HUES6 (cell line): ENCODE data around the gene FGGY.
A peak's percentile ranks its signal among the peaks of the same experiment; 100 is the strongest.
"Not testable (repeated sequence)": the region's sequence is repeated elsewhere in the genome, so short reads cannot be mapped to it uniquely, and the experiment has no call there.

Experiments
- H3K27ac ChIP-seq: 2 replicates; pipeline ENCODE4 v1.7.0; 2013; ENCODE audit warnings: low read depth, mild to moderate bottlenecking, low read length, inconsistent platforms
- H3K27me3 ChIP-seq: 2 replicates; pipeline ENCODE4 v1.6.1; 2013; ENCODE audit warnings: low read length; ENCODE audit not compliant: control insufficient read depth, insufficient read depth
- H3K36me3 ChIP-seq: 2 replicates; pipeline ENCODE4 v1.6.1; 2013; ENCODE audit warnings: low read length; ENCODE audit not compliant: control insufficient read depth, insufficient read depth
- H3K4me1 ChIP-seq: 2 replicates; pipeline ENCODE4 v1.6.1; 2013; ENCODE audit warnings: low read length; ENCODE audit not compliant: control insufficient read depth, insufficient read depth
- H3K4me3 ChIP-seq: 2 replicates; pipeline ENCODE4 v1.5.1; 2013; ENCODE audit warnings: low read depth, low read length
- H3K9ac ChIP-seq: one replicate; pipeline ENCODE4 v1.6.1; 2013; ENCODE audit warnings: mild to moderate bottlenecking, low read length
- H3K9me3 ChIP-seq: 2 replicates; pipeline ENCODE4 v1.6.1; 2013; ENCODE audit warnings: low read depth, low read length; ENCODE audit not compliant: control insufficient read depth, insufficient read depth

Gene FGGY

GRCh38 chr1:59553371-59553770, 256.5 kb downstream of the FGGY start:
- no peak overlapping the region for H3K27ac ChIP-seq
- no peak overlapping the region for H3K4me3 ChIP-seq
- no peaks in the 10 kb centered on the region for H3K27me3 ChIP-seq
- peaks cover 8% of the 10 kb centered on the region for H3K9me3 ChIP-seq
- peaks cover 9% of the 10 kb centered on the region; the same call in 1 of the 2 replicates for H3K4me1 ChIP-seq
- no peaks in the 10 kb centered on the region for H3K36me3 ChIP-seq
- no peak overlapping the region for H3K9ac ChIP-seq

GRCh38 chr1:59554011-59554663, 257.2 kb downstream of the FGGY start:
- no peak overlapping the region for H3K4me3 ChIP-seq
- peak overlapping the region; percentile 8 for H3K9ac ChIP-seq
- H3K9me3 ChIP-seq = peaks cover 8% of the 10 kb centered on the region
- H3K27me3 ChIP-seq = no peaks in the 10 kb centered on the region
- no peak overlapping the region for H3K27ac ChIP-seq
- peaks cover 9% of the 10 kb centered on the region; the same call in 1 of the 2 replicates for H3K4me1 ChIP-seq
- H3K36me3 ChIP-seq = no peaks in the 10 kb centered on the region

DNA sequence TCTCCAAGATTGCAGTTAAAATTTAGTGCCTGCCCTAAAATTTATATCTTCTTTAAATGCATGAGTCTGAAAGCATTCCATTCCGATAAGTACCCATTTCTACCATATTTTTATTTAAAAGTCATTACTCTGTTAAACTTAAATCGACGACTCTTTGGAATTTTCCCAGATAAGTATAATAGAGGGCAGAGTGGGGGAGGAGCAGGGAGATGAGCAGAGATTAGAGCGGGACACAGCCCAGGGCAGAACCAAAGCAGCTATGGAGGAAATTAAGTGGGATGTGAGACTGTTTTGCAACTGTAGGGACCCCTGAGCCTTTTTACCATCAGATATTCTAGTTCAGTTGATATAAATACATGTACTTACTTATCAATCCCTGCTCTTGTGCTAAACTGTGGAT, 257.9 kb downstream of the FGGY start:
- Histone ChIP-seq H3K4me1 (peaks cover 9% of the 10 kb centered on the region; the same call in 1 of the 2 replicates), H3K4me3 (no peak overlapping the region), H3K36me3 (no peaks in the 10 kb centered on the region), H3K27me3 (no peaks in the 10 kb centered on the region), H3K9me3 (peaks cover 8% of the 10 kb centered on the region), H3K9ac (no peak overlapping the region), H3K27ac (no peak overlapping the region)

DNA sequence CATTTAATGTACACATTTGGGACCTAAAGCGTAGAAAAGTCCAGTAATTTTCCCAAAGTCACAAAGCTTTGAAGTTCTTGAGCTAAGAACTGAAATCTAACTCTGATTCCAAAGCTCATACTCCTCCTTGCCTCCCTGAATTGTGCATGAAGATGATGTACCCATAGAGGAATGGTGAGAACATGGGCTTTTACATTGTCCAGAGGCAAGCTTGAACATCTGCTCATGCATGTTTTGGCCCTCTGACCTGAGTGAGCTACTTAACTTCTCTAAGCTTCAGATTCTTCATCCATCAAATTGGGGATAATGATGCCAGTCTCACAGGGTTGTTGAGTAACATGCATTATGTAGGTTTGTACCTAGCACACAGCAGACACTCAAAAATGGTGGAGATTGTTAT, 259.5 kb downstream of the FGGY start:
- H3K9me3 ChIP-seq = peaks cover 12% of the 10 kb centered on the region
- no peaks in the 10 kb centered on the region for H3K36me3 ChIP-seq
- H3K27me3 ChIP-seq = no peaks in the 10 kb centered on the region
- no peak overlapping the region for H3K9ac ChIP-seq
- H3K27ac ChIP-seq = no peak overlapping the region
- H3K4me3 ChIP-seq = no peak overlapping the region
- peaks cover 9% of the 10 kb centered on the region; the same call in 1 of the 2 replicates for H3K4me1 ChIP-seq

DNA sequence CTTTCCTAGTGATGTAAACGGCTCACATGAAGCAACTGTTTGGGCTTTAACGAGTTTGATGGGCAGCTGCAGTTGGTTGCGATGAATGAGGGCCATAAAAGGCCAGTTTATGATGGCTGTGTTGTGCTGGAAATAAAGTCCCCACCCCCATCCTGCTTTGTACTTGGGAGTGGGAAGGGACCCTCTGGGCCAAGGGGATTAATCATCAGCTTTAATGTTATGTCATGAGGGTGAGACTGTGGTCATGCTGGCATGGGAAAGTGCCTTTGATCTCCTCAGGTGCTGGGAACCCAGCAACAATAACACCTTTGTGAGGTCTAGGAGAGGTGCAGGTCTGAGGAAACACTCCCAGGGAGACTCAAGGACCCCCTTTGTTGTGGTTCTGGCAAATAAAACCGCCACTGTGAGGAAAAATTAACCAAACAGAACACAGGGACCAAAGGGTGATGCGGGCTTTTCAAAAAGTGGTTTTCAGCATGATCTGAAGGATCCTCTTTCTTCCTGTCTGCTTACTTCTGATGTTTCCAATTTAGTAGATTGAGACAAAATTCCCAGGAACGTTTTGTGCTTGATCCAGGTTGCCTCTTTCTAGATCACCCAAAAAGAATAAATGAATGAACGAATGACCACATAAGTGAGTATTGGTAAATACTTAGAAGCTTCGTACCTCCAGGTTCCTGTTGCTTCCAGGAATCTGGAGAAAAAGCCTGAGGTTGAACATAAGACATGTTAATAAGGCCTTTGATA, 260.1 kb downstream of the FGGY start:
- Histone ChIP-seq H3K4me3 (no peak overlapping the region), H3K9me3 (peaks cover 12% of the 10 kb centered on the region), H3K27ac (no peak overlapping the region; the same call in 1 of the 2 replicates), H3K9ac (no peak overlapping the region), H3K36me3 (no peaks in the 10 kb centered on the region), H3K4me1 (peaks cover 9% of the 10 kb centered on the region; the same call in 1 of the 2 replicates), H3K27me3 (no peaks in the 10 kb centered on the region)

DNA sequence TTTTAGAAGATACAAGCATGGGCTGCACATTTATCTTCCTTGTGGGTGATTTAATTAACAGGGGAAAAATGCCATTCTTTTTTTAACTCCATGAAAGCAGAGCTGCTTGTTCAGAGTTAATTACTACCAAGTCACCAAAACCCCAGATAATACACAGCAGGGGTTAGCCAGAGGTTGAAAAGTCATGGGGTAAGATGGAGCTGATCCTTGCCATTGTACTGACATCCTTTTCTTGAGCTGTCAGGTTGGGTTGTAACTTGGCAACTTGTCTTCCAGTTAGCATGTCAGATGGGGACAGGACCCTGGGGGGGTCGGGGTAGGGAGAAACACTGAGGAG, 260.6 kb downstream of the FGGY start:
- H3K27ac ChIP-seq = no peak overlapping the region; the same call in 1 of the 2 replicates
- peaks cover 12% of the 10 kb centered on the region for H3K9me3 ChIP-seq
- H3K4me1 ChIP-seq = peaks cover 9% of the 10 kb centered on the region; the same call in 1 of the 2 replicates
- no peaks in the 10 kb centered on the region for H3K36me3 ChIP-seq
- H3K27me3 ChIP-seq = no peaks in the 10 kb centered on the region
- no peak overlapping the region for H3K4me3 ChIP-seq
- no peak overlapping the region for H3K9ac ChIP-seq

DNA sequence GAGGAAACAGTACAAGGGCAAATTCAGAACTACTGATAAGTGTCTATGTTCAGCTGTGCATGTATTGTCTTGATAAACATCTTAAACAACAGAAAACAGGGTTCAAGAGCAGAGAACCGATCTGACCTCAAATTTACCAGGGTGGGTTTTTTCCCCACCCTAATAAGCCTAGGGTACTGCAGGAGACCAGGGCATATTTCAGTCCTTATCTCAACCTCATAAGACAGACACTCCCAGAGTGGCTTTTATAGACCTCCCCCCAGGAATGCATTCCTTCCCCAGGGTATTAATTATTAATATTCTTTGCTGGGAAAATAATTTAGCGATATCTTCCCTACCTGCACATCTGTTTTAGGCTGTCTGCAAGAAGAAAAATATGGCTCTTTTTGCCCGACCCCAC, 261.7 kb downstream of the FGGY start:
- not testable (repeated sequence) for H3K4me1 ChIP-seq, H3K27me3 ChIP-seq, H3K27ac ChIP-seq, H3K36me3 ChIP-seq, H3K4me3 ChIP-seq, H3K9ac ChIP-seq
- peaks cover 12% of the 10 kb centered on the region for H3K9me3 ChIP-seq

DNA sequence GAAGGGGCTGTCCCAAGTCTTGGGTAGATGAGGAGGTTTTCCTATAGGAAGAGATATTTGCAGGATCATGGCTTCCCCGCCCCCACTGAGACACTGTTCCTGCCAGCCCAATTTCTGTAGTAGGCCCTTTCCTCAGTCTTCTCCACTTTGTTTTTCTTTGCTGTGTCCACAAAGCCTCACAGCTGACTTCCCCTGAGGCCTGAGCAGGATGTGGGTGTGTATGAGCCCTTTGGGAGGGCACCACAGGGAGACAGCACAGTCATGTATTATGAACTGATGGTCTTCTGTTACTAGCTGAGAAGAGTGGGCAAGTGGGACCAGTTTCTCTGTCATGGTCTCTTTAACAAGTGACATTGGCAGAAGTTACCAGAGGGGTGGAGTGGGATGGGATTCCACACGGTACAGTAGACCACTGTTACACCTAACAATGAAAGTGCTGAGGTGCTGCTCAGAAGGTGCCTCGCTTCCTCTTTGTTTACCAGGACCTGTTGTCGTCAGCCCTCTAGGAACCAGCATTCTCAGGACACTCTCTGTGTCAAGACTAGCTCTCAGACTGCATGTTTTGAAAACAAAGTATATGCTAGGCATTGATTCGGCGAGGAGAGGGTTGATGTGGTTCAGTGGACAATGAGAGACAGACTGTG, 264.0 kb downstream of the FGGY start:
- Histone ChIP-seq H3K27ac (no peak overlapping the region), H3K36me3 (no peaks in the 10 kb centered on the region), H3K9ac (no peak overlapping the region)

GRCh38 chr1:59561796-59562195, 264.9 kb downstream of the FGGY start:
- H3K27me3 ChIP-seq = no peaks in the 10 kb centered on the region
- H3K4me1 ChIP-seq = no peaks in the 10 kb centered on the region
- no peak overlapping the region for H3K9ac ChIP-seq
- no peak overlapping the region for H3K27ac ChIP-seq
- H3K4me3 ChIP-seq = no peak overlapping the region
- H3K36me3 ChIP-seq = no peaks in the 10 kb centered on the region
- peaks cover 11% of the 10 kb centered on the region for H3K9me3 ChIP-seq

More for the DNA sequence above, 264.0 kb downstream of the FGGY start:
- Histone ChIP-seq H3K4me1 (peaks cover 3% of the 10 kb centered on the region; the same call in 1 of the 2 replicates), H3K9me3 (peaks cover 12% of the 10 kb centered on the region), H3K4me3 (no peak overlapping the region), H3K27me3 (no peaks in the 10 kb centered on the region)

- H3K27ac ChIP-seq = no peak overlapping the region
- H3K4me1 ChIP-seq = no peaks in the 10 kb centered on the region
- peaks cover 3% of the 10 kb centered on the region; the same call in 1 of the 2 replicates for H3K9me3 ChIP-seq
- no peak overlapping the region for H3K9ac ChIP-seq
- H3K27me3 ChIP-seq = no peaks in the 10 kb centered on the region
- H3K36me3 ChIP-seq = no peaks in the 10 kb centered on the region
- H3K4me3 ChIP-seq = no peak overlapping the region
Measured at GRCh38 chr1:59564192-59564891, 267.4 kb downstream of the FGGY start.
